Measurements from ENCODE around the gene BRAF.
"Not testable (repeated sequence)": the region's sequence is repeated elsewhere in the genome, so short reads cannot be mapped to it uniquely, and the experiment has no call there.

Gene BRAF

DNA sequence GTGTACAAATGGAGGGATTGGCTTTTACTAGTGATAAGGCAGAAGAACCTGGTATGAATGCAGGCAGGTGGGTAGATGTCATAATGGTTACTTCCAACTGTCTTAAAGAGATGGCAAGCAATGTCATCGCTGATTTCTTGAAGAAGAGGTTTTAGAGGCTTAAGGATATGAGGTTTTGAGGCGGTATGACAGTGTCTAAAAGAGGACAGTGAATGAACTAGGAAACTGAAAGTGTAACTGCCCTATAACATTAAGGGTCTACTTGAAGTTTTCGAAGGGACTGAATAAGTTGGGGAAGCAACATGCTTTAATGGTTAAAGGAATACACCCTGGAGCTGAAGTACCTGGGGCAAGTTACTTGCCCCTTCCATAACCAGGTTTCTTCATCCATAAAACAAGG, 157.3 kb downstream of the BRAF start:
- no peak for DNase-seq

- DNase-seq = not testable (repeated sequence)
These were observed 159.3 kb downstream of the BRAF start for GRCh38 chr7:140765441-140765840.

DNA sequence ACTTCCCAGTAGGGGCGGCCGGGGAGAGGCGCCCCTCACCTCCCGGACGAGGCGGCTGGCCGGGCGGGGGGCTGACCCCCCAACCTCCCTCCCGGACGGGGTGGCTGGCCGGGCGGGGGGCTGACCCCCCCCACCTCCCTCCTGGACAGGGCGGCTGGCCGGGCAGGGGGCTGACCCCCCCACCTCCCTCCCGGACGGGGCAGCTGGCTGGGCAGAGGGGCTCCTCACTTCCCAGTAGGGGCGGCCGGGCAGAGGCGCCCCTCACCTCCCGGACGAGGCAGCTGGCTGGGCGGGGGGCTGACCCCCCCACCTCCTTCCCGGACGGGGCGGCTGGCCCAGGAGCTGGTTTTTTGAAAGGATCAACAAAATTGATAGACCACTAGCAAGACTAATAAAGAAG, 161.6 kb downstream of the BRAF start:
- DNase-seq = not testable (repeated sequence)

DNA sequence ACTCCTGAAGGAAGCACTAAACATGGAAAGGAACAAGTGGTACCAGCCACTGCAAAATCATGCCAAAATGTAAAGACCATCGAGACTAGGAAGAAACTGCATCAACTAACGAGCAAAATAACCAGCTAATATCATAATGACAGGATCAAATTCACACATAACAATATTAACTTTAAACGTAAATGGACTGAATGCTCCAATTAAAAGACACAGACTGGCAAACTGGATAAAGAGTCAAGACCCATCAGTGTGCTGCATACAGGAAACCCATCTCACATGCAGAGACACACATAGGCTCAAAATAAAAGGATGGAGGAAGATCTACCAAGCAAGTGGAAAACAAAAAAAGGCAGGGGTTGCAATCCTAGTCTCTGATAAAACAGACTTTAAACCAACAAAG, 163.4 kb downstream of the BRAF start:
- DNase-seq = not testable (repeated sequence)

- no peak for DNase-seq
These were observed 170.2 kb downstream of the BRAF start for GRCh38 chr7:140754506-140754905.

DNA sequence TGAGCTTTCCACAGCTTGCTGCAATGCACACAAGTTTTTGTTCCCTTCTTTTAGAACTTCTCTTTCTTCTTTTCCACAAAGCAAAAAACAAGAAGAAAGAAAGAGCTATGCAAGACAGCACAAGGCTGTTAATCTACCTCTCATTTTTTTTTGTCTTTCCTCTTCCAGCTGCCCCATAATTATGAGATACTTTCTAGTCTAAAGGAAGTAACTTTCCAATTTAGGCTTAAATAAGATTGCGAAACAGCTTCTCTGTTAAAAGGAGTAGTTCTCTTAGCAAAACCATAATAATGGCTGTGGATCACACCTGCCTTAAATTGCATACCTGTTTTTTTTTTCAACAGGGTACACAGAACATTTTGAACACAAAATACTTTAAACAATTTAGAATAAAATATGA, 172.2 kb downstream of the BRAF start:
- DNase-seq = no peak

DNA sequence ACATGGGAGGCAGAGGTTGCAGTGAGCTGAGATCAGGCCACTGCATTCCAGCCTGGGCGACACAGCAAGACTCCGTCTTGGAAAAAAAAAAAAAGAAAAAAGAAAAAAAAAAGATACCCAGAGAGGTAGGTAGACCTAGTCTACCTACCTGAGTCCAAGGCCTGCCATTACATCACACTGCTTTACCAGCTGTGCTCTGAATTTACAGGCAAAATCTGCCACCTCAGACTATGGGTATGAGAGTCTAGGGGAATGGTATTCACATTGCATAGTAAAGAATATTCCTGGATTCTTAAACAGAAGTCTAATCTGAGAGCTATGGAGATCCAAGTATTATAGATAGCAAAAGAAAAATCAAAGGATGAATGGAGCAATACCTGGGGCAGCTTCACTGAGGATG, 178.0 kb downstream of the BRAF start:
- no peak for DNase-seq

DNA sequence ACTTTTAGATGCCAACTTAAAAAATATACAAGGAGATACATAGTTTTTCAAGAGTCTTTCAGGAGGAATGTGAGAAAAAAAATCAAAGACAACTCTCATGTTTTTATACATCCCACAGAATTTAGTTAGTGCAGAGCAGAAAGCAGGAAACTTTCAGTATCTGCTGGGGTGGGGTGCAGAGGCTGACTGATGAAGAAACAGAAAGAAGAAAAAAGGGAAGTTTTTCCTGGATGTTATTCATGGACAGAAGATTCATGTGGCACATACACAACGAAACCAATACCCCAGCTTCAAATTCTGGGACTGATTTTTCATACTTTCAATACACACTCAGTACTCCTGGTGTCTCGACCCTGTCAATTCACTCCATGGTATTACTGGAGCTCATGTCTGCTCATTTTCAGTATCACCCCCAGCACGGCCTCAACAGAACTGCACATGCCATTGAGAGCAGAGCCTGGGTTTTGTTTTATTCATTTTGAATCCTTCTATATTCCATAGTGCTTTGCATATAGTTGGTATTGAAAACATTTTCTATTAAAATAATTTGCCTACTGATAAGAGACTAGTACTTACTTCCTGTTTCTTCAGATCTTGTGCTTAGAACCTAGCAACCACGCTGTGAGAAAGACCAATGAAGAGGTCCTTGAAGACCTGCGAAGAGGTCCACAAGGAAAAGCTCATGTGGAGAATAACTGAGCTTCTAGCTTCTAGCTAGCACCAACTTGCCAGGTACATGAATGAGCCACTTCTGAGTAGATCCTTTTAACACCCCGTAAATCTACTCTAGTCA, 179.3 kb downstream of the BRAF start:
- DNase-seq = no peak

DNA sequence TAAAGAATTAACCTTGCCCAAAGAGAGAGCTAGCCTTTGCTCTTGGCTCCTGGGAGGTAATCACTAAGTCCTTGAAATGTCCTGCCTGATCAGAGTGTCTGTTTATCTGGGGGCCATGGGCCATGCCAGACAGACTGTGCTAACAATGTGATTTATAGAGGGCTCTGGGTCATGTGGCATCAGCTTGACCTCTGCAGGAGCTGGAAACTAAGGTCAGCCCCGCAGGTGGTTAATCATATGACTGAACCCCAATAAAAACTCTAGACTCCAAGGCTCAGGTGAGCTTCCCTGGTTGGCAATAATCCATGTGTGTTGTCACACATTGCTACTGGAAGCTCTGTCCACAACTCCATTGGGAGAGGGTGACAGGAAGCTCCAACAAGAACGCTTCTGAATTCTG, 180.7 kb downstream of the BRAF start:
- no peak for DNase-seq

- not testable (repeated sequence) for DNase-seq
These were observed 181.5 kb downstream of the BRAF start for GRCh38 chr7:140743255-140743654.

DNA sequence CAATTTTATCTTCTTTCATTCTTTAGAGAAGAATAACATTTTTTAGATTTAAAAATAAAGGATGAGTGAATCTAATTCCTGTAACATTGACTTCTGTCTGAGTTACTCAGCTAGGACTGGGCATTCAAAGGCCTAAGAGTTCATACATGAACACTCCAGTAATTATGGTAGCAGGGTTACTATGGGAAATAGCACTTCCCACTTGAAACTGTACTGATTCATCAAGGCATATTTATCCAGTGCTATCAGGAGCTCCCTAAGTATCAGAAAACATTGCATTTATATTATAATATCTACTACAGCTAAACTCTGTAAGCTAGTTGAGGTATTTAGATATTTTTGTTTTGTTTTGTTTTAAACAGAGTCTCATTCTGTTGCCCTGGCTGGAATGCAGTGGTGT, 186.4 kb downstream of the BRAF start:
- no peak for DNase-seq

DNA sequence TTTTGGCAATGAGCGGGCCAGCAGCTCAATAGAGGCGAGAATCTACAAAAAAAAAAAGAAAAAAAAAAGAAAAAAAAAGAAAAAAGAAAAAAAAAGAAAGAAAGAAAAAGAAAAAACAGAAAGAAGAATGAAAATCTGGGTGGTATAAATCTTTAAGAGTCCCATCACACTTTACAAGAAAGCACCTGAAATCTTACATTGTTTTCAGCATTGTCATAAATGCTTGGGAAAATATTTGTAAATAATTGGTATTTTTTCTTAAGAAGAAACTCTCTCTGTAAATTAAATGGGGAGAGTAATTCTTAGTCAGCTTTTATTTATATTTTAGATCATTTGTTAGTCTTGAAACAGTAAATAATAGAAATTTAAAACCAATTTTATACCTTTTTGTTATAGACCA, 190.0 kb downstream of the BRAF start:
- DNase-seq = no peak

- DNase-seq = no peak
These were observed 190.6 kb downstream of the BRAF start for GRCh38 chr7:140734096-140734495.

- DNase-seq = no peak
These were observed 192.3 kb downstream of the BRAF start for GRCh38 chr7:140732416-140732815.

- no peak for DNase-seq
These were observed 198.4 kb downstream of the BRAF start for GRCh38 chr7:140726281-140726680.

DNA sequence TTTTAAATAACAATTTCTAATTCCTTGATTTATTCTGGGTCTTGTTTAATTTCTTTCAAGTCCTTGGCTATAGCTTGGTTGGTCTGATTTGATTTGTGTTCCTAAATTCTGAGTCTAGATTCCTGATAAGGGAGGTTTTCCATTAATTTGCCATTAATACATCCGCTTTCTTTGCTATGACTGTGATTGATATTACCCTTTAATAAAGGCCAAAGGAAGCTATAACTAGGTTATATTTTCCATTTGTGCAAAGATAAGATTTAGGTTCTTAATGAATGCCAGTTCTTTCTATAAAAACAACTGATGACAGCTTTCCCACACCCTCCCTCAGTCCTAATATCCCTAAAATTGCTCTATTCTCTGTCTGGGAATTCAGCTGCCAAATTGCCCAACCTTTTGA, 200.0 kb downstream of the BRAF start:
- DNase-seq = no peak

- DNase-seq = no peak
These were observed 201.2 kb downstream of the BRAF start for GRCh38 chr7:140723574-140723973.

GRCh38 chr7:140723006-140723405, 201.7 kb downstream of the BRAF start:
- DNase-seq = peak; percentile 41

DNA sequence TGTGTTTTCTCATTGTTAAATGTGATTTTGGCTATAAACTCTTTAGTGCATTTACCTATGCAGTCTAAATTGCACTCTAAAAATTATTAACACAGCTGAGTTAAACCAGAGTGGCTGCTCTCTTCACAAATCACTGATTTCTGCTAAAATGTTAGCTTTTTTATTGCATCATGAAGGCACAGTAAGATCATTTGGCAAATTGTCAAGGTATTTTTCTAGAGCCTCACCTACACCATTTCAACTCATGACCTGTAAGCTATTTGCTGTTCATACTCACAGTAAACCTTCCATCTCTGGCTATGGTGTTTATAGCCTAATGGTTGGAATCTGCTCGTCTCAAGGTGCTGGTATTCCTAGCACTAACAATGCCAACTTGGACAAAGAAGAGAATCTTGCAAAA, 202.5 kb downstream of the BRAF start:
- DNase-seq = no peak

- no peak for DNase-seq
These were observed 205.0 kb downstream of the BRAF start for GRCh38 chr7:140719721-140720120.

- DNase-seq = no peak
These were observed 210.2 kb downstream of the BRAF start for GRCh38 chr7:140714331-140715040.

- not testable (repeated sequence) for DNase-seq
These were observed 212.3 kb downstream of the BRAF start for GRCh38 chr7:140712392-140712791.

GRCh38 chr7:140708764-140709163, 216.0 kb downstream of the BRAF start:
- DNase-seq = not testable (repeated sequence)

DNA sequence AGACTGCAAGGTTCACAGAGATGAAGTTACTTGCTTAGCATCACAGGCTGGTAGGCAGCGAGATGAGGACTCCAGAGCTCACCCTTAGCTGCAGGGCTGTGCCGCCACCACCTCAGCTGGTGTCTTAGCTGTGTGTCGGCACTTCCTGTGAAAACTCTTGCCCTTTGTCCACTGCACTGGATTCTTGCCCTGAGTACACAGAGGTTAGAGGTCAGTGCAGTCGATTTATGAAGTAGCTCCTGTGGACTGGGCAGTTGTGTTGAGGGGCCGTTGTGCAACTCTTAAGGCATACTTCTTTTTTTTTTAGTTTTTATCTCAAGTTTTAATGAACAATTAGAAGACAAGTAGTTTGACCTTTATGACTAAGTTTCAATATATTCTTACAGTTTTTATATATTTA, 217.6 kb downstream of the BRAF start:
- no peak for DNase-seq

GRCh38 chr7:140704205-140704604, 220.5 kb downstream of the BRAF start:
- no peak for DNase-seq

Data from stimulated activated CD4-positive, alpha-beta T cell treated with anti-CD3 and anti-CD28 coated beads, Interleukin-15, amount 100 ng/mL, for 24 hours (primary cell).